DND-41 (cell line): ENCODE data around the gene BPIFB4.

ENCODE experiments used
- EZH2 ChIP-seq: IDR thresholded peaks from 3 replicates; pipeline ENCODE4 v1.6.1; 2012; ENCODE audit warnings: borderline replicate concordance, low read depth, mild to moderate bottlenecking, moderate library complexity, low read length, inconsistent platforms; ENCODE audit not compliant: severe bottlenecking
- TF ChIP-seq, protein P1 (sequence below): IDR thresholded peaks from 2 replicates; pipeline ENCODE4 v1.5.1; 2012; ENCODE audit warnings: borderline replicate concordance, low read length, moderate library complexity, mild to moderate bottlenecking; ENCODE audit not compliant: poor library complexity, severe bottlenecking; ENCODE audit errors: extremely low read depth

DNA sequence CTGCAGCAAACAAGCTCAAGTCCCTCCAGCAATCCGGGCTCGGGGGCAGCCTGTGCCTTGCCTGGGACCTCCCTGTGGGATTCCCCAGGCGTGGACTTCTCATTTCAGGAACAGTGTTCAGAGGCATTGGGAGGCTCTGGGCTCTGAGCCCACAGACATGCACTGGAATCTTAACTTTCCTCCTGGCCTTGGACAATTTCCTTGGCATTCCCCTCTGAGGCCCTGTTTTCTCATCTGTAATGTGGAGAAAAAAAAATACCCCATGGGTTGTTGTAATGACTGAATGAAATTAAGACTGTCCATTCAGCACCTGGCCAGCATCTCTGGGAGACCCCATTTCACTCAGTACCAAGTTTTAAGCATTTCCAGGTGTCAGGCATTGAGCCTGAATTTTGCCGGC, 17.6 kb downstream of the BPIFB4 start:
- TF ChIP-seq, protein P1, sequence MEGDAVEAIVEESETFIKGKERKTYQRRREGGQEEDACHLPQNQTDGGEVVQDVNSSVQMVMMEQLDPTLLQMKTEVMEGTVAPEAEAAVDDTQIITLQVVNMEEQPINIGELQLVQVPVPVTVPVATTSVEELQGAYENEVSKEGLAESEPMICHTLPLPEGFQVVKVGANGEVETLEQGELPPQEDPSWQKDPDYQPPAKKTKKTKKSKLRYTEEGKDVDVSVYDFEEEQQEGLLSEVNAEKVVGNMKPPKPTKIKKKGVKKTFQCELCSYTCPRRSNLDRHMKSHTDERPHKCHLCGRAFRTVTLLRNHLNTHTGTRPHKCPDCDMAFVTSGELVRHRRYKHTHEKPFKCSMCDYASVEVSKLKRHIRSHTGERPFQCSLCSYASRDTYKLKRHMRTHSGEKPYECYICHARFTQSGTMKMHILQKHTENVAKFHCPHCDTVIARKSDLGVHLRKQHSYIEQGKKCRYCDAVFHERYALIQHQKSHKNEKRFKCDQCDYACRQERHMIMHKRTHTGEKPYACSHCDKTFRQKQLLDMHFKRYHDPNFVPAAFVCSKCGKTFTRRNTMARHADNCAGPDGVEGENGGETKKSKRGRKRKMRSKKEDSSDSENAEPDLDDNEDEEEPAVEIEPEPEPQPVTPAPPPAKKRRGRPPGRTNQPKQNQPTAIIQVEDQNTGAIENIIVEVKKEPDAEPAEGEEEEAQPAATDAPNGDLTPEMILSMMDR: no peak
- TF ChIP-seq EZH2: no peak
